NCI-H1417 (cell line): Measurements from ENCODE around the gene LMOD2.
"Not testable (repeated sequence)": the region's sequence is repeated elsewhere in the genome, so short reads cannot be mapped to it uniquely, and the experiment has no call there.

ENCODE experiments used
- DNase-seq, 3 experiments: peaks; one replicate each; lab custom pipeline; 2025; lab: John Stamatoyannopoulos, UW

The LMOD2 gene, protein sequence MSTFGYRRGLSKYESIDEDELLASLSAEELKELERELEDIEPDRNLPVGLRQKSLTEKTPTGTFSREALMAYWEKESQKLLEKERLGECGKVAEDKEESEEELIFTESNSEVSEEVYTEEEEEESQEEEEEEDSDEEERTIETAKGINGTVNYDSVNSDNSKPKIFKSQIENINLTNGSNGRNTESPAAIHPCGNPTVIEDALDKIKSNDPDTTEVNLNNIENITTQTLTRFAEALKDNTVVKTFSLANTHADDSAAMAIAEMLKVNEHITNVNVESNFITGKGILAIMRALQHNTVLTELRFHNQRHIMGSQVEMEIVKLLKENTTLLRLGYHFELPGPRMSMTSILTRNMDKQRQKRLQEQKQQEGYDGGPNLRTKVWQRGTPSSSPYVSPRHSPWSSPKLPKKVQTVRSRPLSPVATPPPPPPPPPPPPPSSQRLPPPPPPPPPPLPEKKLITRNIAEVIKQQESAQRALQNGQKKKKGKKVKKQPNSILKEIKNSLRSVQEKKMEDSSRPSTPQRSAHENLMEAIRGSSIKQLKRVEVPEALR

DNA sequence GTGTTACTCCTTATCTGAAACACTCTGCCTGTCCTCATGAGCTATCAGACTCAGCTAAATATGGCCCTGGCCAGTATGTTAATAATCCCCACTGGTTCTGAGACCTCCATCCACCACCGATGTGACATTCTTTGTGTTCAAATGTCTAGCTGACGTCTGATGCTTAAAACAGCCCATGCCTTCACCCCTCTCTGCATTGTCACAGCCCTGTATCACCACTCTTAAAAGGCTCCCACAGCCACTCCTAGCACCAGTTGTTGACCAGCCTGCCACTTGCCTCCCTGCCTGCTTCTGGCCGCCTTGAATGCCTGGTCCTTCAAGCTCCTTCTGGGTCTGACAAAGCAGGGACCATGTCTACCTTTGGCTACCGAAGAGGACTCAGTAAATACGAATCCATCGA is at the start of gene LMOD2:
Gene LMOD2, plus strand, starts transcription at position 253 of the 400 bp plus-strand sequence. Its CDS starts 98 bp downstream, at position 351.
- DNase-seq: no peak

DNA sequence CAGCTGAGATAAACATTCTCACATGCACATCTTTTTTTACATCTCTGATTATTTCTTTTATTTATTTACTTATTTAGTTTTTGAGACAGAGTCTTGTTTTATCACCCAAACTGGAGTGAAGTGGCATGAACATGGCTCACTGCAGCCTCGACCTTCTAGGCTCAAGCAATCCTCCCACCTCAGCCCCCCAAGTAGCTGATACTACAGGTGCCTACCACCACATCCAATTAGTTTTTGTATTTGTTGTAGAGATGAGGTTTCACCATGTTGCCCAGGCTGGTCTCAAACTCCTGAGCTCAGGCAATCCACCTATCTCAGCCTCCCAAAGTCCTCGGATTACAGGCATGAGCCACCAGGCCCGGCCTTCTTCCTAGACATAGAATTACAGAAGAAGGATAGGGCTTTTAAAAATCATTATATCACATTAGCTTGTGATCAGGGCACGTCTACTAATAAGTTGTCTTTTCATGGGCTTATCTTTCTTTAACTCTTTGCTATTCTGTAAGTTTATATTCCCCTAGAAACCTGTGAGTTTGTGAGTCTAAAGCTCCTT is 48.2 kb upstream of the LMOD2 start:
- DNase-seq: no peak

DNA sequence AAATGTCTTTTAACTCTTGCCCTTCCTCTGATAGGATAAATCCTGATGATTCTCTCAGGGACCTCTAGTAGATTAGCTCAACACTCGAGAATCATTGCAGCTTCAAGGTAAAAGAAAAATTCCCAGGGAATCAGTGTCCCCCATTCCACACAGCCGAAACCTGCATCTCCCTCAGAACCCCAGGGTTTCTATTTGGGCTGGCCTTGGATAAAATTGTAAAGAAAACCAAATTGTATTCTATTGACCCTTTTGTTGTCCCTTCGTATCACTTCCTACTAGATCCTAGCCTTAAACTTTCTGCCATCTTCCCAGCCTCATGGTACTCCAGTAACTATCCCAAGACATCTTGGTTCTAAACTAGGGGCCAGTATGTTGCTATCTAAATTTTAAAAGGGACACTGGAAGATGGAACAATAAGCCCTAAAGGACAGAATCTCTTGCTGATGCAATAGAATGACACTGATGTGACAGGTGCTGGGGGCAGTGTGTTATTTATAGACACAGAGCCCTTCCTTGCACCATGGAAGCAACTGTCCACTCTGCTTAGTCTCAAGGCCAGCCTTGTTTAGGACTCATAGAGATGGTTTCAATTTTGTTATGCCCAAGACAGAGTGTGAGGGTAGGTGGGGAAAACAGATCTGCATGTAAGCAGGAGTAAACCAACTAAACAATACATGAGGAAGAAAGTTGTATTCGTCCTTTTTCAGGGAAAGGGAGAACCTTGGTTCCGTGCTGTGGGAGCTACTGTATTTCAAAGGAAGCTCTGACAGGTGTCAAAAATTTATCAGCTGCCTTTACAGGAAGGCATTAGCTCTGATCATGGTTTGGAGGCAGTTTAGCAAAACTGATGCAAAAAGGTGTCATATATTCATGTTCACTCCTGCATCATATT is 46.4 kb upstream of the LMOD2 start:
- no peak for DNase-seq

DNA sequence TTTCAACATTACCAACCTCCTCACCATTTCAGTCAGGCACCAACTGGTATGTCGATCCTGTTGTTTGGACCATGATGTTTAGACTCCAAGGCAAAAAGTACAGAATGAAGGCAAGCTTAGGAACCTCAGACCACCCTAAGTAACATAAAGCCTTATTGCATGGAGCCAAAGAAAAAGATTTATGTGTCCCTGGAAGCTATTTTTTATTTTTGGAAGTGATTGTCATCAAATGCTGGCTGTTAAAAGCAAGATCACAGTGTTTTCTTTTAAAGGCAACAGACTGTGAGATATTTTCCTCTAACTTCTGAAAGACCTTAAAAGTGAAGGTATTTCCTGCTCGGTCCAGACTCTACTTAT is 45.8 kb upstream of the LMOD2 start:
- no peak for DNase-seq

DNA sequence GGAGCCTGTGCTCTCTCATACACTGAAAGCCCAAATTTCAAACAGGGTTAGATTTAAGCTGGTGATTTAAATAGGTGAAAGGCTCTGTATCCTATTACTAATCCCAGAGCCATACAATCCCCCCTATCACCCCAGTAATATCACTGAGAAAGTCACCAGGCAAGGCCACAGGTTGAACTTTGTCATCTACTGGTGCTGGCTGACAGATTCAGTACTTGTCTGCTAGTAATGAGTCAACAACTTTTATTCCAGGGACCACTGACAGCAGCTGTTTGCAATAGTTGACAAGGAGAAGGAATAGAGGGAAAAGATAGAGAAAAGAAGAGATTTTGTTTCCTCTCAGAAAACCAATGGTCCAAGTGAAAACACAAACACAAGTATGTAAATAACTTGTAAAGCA is 43.6 kb upstream of the LMOD2 start:
- DNase-seq: no peak

DNA sequence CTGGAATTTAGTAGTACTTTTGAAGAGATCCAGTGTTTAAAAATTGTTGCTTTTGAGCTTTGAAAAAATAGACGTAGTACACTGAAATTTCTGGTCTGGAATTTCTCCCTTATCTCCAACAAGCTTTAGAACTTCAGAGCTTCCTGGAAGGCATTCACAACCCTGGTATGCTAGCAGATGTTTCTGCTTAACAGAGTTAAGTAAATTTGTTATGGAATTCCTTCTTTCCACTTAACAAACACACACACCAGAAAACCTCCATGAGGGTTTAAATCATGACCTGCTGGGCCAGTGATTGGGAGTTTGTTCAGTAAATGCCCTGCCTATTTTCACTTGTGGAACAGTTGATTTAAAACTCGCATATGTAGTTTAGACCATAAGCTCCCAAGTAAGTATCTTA is 40.3 kb upstream of the LMOD2 start:
- DNase-seq: no peak

DNA sequence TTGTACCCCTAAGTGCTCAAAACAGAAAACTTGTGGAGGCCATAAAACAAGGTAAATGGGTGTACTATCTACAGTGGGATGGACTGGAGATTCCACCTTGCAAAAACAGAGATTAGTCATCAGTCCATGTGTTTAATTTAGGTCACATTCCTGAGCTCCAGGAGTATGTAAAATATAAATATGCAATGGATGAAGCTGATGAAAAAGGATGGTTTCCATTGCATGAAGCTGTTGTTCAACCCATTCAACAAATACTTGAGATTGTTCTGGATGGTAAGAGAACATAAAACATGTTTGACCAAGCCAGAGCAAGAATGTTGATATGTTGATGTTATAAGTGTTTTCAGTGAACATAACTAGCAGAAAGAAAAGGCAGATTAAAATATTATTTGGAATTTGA is 39.4 kb upstream of the LMOD2 start:
- no peak for DNase-seq

DNA sequence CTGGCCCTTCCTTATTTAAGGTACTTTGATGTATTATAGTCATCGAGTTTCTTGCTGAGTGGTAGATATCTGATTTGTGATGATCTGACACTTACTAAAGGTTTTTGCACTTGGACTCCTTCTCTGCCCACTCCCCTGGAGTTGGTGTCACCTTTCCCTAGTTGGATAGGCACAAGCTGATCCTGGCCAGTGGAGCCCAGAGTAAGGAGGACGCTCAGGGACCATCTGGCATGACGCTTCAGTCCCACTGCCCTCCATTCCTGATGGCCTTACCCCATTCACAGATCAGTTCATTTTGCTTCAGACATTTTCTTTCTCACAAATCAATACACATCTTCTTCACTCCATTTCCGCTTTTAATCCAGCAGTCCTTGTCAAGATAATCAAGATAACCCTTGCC is 34.0 kb upstream of the LMOD2 start:
- DNase-seq: peak in 1 of 3 experiments; percentile 37

DNA sequence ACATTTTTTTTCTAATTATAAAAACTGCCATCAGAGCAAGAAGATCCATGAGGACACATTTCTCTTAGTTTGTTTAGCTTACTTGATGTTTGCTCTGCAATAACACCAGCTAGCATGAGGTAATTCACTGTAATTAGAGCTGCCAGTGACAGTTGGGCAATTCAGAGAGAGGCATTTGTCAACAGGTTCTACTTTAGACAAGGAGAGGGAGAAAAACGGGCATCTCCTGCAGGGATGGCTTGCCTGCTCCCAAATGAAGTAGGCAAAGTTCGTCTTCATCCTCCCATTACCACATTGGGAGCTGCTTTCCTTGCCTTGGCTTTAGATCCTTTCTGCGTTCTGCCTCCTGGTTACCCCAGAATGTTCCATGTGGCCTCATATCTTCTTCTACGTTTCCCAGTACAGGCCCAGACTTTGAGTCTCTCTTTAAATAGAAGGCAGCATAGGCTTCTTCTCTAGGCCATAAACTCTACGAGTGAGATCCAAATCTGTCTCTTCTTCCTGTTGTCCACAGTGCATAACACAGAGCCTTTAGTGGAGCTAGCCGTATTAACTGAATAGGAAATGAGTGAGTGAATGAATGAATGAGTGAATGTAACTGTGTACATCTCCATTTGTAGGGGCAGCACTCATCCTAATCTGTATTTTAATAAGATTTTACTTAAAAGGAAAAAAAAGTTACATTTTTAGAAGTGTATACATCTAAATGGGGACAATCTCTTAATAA is 32.8 kb upstream of the LMOD2 start:
- peak; percentile 54 to 98 (median 84) for DNase-seq

DNA sequence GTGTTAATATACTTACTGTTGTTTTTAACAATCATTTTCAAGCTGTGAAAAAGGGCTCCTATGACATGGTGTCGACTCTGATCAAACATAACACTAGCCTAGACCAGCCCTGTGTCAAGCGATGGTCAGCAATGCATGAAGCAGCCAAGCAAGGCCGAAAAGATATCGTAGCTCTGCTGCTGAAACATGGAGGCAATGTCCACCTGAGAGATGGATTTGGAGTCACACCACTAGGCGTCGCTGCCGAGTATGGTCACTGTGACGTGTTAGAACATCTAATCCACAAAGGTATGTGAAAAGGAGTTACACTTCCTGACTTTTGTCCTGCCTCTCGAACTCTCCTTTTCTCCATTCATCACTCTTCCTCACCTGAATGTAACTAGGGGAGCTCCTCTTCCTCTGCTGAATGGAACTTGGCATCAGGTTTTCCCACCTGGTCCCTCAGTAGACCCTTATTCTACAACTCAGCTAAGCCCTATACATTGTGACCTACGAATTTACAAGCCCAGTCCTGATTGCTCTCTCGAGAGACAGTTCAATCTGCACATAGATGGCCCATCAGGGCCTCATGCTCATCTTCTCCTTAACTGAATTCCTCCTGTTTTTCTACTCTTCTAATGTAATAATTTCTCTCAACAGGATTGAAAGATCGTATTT is 31.0 kb upstream of the LMOD2 start:
- DNase-seq: peak in 1 of 3 experiments; percentile 35

DNA sequence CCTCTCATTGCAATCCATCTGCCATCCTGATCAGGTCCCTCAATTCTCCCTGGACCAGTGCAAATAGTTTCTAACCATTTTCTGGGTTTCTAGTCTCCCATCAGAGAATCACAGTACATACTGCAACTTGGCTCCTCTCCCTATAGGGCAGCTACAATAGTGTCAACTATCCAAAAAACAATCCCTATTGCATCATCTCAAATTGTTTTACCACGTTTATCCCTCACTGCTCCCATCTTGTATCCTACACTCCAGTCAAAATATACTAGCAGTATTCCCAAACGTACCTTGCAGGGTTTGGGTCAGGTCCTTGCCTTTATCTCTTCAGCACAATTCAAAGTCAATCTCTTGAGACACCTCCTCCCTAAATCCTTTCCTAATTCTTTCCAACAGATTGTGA is 30.4 kb upstream of the LMOD2 start:
- DNase-seq: no peak

DNA sequence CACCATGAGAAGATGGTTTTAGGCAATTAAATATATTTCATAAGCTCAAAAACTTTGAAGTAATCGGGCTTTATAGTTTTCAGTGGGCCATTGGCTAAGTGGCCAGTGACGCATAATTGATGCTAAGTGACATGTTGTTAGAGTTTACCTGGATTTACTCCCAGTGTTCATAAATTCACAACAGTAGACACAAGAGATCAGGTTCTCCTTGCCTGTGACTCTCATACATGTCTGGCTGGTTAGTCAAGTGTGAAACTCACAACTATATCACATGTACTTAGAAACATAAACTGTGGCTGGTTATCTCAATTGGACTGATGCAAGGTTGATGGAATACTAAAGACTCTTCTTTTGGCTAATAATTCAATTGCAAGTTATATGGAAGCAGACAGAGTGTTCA is 27.8 kb upstream of the LMOD2 start:
- DNase-seq: no peak

DNA sequence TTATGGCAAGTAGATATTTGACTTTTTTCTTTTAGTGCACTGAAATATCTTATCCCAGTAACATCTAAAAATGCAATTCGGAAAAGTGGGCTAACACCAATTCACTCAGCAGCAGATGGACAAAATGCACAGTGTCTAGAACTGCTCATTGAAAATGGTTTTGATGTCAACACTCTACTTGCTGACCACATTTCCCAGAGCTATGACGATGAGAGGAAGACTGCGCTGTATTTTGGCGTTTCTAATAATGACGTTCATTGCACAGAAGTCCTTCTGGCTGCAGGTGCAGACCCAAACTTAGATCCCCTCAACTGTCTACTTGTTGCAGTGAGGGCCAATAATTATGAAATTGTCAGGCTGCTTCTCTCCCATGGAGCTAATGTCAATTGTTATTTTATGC is 26.8 kb upstream of the LMOD2 start:
- DNase-seq: peak in 1 of 3 experiments; percentile 63

DNA sequence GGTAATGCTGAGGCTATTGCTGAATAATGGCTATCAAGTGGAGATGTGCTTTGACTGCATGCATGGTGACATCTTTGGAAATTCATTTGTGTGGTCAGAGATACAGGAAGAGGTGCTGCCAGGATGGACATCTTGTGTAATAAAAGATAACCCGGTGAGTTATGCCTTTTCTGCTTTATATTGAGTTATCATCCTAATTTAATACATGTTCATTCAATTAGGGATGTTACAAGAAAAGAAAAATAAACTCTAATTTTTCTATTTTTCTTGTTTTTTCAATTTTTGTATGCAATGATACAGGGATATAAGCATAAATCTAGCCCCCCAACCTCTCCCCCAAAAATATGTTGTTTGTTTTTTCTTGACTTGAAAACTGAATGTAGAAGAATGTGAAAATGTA is 26.4 kb upstream of the LMOD2 start:
- DNase-seq: no peak

DNA sequence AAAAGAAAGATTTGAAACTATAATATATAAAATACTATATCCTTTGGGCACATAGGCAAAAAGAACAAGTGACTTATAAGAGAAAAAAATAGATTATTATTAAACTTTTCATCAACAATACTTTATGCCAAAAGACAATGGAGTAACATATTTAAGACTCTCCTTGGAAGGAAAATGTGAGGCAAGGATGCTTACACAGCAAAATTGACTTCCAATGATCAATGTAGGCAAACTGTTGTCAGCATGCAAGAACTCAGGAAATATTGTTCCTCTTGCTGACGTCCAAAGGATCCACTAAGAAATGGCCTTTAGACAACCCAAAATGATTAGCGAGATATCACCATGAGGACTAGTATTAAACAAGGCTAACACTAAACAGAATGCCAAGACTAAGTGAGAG is 22.9 kb upstream of the LMOD2 start:
- no peak for DNase-seq

DNA sequence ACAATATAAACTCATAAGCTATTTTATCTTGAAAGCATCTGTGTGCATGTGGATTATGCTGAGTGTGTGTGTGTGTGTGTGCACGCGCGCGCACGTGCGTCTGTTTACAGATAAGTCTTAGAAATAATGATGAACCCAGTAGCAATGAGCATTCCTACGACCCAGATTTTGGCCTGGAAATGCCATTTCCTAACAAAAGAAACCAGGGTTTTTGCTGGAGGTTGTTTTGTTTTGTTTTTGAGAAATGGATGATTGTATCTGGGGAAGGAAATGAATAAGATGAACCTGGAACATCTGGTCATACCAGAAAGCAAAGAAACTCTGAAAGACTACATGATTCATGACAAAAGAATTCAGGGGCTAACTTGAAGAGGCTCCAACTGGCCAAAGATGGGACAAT is 22.1 kb upstream of the LMOD2 start:
- no peak for DNase-seq

DNA sequence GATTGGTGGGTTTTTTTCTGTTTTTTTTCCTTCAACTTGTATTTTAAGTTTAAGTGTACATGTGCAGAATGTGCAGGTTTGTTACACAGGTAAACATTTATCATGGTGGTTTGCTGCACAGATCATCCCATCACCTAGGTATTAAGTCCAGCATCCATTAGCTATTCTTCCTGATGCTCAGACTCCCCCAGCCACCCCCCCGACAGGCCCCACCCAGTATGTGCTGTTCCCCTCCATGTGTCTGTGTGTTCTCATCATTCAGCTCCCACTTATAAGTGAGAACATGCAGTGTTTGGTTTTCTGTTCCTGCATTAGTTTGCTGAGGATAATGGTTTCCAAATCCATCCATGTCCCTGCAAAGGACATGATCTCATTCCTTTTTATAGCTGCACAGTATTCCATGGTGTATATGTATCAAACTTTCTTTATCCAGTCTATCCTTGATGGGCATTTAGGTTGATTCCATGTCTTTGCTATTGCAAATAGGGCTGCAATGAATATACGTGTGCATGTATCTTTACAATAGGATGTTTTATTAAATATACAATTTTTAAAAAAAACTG is 21.6 kb upstream of the LMOD2 start:
- not testable (repeated sequence) for DNase-seq

DNA sequence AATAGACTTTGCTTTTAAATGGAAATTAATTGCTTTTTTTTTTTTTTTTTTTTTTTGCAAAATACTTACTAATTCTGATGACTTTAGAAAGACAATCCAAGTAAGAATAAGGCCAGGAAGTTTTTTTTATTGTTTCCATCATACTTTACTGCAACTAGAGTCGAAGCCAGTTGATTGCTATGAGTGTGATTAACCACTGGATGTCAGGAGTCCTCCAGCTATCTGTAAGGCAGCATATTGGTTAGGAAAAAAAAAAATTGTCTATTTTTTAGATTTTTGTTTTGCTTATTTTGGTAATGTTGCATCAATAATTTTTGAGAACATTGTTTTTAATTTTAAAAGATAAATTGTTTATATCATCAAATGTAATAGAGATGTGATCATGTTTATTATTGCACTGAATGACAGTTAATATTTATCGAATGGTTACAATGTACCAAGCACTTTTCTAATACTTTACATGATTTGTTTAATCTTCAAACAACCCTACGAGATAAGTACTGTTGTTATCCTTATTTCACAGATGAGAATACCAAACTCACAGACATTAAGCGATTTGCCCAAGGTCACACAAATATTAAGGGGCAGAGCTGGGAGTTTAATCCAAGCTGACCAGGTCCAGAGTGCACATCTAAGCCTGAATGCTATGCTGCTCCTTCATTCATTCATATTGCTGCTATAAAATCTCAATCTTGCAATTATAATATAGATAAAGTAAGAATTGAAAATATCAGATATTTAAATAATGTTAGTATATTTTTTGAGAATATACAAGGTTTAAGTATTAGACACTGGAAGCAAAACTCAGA is 19.9 kb upstream of the LMOD2 start:
- DNase-seq: peak in 1 of 3 experiments; percentile 69

DNA sequence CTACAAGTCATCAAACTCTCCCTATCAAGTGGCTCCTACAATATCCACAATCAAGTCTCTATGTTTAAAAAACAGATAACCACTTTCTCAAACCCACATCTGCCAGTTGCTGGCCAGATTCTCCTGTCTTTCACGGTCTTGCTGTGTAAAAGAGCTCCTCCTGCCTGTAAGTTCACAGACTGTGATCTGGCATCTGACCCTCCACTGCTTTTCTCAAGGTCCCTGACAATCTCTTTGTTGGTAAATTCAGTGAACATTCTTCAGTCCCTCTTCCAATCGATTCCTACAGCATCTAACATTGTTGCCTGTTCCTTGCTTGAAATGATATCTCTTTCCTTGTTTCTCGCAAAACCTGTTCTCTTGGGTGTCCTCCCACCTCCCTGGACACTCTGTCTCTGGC is 18.5 kb upstream of the LMOD2 start:
- DNase-seq: peak in 2 of 3 experiments; percentile 25 to 61

DNA sequence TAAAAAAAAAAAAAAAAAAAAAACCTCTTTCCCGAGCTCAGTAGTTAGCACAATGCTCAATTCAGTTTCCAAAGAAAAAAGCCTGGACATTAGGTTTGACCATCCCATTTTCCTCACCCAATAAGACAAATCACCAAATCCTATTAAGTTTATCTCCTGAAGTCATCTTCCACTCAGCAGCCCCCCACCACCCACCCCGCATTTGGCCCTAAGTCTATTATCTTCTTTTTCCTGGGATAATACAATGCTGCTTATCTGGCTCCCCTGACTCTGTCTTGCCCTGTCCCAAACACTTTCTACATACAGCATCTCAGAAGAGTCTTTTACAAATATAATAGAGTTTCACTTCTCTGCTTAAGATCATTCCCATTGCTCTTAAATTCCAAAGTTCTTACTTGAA is 17.8 kb upstream of the LMOD2 start:
- no peak for DNase-seq
